GM18505 (cell line): Measurements from ENCODE around the gene ADAMTSL3.

Source experiments
- ATAC-seq: cut with Tn5 transposase; IDR thresholded peaks from one replicate; pipeline ENCODE4 v1.9.1; 2021; ENCODE audit not compliant: unreplicated experiment
- POLR2A ChIP-seq: IDR thresholded peaks from 4 replicates; pipeline ENCODE4 v1.6.1; 2011; ENCODE audit warnings: borderline replicate concordance; ENCODE audit not compliant: insufficient read depth, insufficient read length; ENCODE audit errors: extremely low read depth

ADAMTSL3 gene

DNA sequence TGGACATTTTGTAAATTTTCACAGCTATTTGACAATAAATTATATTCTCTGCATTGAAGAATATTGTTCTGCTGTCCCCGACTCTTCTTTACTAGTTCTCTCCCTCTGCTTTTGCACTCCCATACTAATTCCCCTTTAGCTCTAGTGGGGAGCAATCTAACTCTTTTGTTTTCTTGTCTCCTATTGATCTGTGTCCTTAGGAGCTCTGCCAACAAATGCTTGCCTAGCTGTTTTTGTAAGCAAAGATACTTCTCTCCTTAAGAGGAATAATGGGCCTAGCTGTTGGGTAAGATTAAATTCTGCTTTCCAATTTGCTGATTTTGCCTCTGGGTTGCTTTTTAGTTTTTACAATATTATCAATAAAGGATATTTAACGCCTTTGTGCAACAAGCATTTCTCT is 17.7 kb downstream of the ADAMTSL3 start:
- ATAC-seq: no peak
- no peak for TF ChIP-seq POLR2A

DNA sequence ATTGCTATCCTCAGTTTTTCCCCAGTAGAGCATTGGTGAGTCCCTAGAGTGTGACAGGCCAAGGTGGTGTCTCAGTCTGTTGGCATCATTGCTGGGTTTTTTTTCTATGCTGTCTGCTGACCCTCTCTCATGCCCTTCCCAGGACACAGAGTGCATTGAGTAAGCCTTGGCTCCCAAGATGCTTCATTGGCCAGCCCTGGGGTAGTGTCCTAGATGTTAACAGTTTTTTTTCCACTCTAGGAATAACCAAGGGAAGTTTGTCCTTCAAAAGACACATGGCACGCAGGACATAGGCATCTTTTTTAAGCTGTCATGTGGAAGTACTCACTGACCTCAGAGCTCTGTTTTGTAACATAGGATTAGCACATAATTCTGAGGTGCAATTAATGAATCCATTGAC is 19.5 kb downstream of the ADAMTSL3 start:
- no peak for ATAC-seq
- no peak for TF ChIP-seq POLR2A

DNA sequence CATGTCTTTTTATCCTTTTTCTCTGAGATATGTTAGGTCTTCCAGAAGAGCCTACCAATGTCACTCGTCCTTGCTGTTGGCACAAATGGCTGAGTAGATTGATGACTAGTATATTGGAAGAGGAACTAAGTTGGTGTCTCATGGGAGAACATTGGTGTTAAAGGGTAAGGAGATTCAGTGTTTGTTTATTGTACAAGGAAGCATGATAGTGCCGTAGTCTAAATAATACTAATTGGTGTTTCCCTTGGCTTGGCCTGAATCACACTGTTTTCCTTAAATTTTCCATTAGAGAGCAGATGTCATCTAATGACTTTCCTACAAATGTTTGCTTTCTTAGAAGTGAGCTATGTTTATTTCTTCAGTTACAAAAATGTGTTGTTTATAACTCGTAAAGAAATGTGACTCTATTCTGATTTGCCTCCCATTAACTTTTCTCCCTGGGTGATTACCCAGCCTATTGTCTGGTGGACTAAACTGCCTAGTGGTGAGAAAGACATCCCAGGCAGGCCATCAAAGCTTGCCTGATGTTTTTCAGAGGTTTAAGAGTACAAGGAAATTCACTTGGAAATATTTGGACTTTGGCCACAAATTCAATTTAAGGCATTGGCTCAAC is 28.7 kb downstream of the ADAMTSL3 start:
- ATAC-seq: no peak

DNA sequence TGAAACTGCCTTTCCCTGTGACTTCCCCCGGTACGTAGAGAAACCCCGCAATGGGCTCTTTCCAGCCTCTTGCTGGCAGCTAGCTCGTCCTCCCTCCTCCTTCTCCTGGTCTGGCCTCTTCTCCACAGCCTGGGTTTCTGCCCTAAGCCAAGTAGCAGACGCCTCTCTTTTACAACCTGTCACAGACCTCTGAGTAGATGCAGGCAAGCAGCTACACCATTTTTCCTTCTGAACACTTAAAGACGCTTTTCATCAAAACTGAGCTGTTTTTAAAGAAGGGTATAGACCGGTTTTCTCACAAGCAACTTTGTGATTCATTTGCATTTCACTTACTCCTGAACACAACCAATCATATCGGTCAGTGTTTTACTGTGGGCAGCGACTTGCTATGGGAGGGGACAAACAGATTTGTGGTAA is 32.0 kb downstream of the ADAMTSL3 start:
- ATAC-seq: no peak
- no peak for TF ChIP-seq POLR2A

More for the DNA sequence above, 28.7 kb downstream of the ADAMTSL3 start:
- TF ChIP-seq POLR2A: no peak

DNA sequence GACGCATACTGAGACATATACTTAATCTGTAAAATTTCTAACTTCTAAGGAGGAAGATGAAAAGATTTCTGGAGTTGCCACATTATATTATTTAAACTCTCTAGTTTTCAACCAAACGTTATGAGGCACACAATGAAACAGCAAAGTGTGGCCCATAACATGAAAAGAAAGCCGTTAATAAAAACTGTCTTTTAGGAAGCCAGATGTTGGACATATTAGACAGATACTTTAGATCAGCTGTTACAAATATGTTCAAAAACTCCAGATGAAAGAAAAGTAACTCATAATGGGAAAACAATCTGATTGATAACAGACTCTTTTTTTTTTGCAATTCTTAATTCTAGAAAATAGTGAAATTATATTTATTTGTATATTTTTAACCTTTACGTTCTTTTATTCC is 34.3 kb downstream of the ADAMTSL3 start:
- TF ChIP-seq POLR2A: no peak
- ATAC-seq: no peak

DNA sequence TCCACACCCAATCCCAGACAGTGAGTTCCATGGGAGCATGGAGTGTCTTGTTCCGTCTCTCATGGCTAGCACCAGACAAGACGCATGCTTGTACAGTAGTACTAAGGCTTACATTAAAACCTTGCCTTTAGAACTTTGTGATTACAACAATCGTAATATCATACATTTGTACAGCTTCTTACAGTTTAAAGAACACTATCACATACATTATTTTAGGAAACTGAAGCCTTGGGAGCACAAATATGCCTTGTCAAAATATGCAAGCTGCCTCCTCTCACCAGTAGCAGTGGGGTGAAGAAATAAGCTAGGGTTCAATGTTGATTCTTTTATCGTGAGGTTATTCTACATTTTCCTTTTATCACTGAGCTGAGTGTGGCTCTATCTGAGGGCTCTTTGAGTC is 36.8 kb downstream of the ADAMTSL3 start:
- TF ChIP-seq POLR2A: no peak
- ATAC-seq: no peak

DNA sequence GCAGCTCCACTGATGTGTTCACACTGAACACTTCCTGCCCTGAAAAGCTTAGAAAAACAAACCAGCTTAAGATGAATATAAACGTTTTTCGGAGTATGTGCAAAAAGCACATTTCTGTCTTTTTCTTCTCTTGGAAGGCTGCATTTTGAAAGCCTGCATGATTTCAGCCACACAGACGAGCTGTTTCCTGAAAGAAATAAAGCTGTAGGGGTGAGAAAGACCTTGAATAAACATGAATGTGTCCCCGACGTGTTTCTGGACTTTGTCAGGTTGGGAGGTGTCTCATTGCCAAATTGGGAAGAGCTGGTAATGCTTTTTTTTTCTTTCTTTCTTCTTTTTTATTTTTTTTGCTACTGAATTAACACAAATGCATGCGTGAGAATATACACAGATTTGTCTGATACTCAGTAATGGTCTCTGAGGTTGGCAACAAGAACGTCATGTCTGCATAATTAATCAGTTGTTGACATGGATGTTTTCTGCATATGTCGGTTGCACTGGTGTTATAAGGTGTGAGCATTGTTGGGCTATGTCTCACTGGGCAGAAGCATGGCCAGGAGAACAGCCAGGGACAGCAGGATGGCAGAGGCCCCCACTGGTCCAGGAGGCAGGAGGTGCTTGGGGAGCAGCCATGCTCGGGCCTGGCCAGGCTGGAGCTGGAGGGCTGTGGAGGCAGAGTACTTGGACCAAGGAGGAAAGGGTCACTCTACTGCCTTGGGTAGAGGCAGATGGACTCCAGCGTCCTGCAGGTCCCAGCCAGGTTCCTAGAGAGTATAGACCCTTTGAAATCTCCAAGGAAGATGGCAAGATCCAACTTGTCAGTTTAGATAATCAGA is 39.0 kb downstream of the ADAMTSL3 start:
- no peak for ATAC-seq
- no peak for TF ChIP-seq POLR2A

DNA sequence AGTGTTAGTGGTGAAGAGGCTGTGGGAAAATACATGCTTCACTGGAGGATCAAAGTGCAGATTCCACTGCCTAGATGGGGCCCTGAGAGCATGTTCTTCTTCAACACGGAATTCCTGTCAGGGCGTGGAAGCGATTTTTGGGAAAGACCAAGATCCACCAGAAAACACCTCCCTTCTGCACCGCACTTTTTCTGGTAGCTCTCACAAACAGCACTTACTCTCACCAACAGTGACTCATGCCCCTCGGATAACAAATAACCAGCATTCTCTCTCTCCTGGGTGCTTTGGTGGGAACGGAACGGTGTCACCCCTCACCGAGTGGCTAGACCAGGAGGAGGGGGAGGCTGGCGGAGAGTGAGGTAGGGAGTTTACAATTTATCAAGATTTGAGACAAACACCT is 40.1 kb downstream of the ADAMTSL3 start:
- no peak for ATAC-seq
- TF ChIP-seq POLR2A: no peak

DNA sequence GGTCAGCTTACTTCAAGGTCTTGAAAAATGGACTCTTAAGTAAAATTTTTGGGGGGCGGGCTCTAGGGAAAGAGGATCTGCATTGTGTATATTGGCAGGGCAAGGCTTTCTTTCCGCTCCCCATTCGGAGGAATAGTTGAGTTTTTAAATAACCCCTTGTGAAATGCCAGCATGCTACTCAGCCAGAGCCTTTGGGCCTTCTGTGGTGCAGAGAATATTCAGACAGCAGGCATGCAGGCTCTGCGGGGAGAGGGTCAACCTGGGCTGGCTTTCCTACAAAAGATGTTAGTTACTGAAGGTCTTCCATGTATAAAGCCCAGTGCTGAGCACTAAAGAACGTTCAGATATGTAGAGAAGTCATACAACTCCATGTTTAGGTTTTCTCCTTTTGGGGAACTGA is 40.6 kb downstream of the ADAMTSL3 start:
- TF ChIP-seq POLR2A: no peak
- no peak for ATAC-seq

DNA sequence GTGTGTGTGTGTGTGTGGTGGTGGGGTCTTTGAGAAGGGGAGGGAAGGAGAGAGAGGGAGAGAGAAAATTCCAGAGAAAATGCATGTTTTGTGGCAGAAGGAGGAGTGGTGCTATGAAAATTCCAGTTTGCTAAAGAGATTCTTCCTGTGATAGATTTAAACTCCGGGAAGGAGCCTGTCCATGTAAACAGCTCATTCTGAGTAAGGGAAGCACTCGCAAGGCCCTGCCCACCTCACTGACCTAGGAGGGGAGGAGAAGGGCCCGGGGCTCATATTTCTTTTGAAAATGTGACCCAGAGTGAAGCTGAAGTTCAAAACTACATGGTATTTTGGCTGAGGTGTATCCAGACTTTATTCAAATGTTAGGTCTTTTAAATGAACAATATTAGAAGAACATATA is 41.3 kb downstream of the ADAMTSL3 start:
- no peak for ATAC-seq
- TF ChIP-seq POLR2A: no peak

DNA sequence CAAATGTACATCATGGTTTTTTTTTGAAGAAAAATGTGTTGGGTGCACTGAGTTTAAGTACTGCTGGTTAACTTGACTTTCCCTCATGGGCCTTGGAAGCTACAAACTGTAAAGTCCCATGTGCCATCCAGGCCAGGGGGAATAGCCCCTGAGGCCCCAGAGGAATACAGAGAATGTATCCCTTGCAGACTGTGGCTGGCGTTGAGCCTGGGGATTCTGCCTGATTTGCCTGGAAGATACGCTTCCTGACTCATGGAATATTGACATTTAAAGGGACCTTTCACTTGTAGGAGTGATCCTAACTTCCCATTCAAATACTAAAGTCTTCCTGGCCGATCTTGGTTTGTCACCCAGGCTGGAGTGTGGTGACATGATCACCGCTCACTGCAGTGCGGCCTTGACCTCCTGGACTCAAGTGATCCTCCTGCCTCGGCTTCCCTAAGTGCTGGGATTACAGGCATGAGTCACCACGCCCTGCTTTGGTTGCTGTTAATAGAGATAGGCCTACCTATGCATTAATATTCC is 42.0 kb downstream of the ADAMTSL3 start:
- no peak for ATAC-seq
- no peak for TF ChIP-seq POLR2A

DNA sequence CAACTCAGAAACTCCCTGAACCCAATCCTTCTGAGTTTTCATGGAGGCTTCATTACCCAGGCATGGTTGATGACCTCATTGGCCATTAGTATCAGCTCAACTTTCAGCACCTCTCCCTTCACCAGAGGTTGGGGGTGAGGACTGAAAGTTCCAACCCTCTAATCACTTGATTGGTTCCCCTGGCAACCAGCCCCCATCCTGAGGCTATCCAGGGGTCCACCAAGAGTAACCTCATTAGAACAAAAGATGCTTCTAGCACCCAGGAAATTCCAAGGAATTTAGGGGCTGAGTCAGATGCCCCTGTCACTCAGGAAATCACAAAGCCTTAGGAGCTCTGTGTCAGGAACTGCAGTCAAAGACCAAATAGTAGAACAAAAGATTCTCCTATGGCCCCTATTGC is 43.8 kb downstream of the ADAMTSL3 start:
- TF ChIP-seq POLR2A: no peak
- no peak for ATAC-seq

DNA sequence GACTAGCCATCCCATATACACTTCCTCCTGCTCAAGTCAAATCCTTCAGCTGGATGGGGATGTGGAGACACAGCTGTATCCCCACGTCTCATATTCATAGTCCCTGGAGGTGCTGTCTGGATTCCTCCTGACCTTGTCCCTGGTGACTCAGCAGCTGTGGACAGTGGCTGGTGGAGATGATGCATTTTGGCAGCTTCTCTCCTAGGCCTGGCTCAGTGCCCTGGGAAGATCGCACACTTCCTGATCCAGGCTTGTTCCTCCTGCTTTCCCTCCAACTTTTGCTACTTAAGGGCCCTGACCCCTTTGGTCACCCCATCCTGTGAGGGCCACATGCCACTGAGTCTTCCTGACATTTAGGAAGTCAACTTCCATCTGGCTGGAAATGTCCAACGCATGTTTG is 44.4 kb downstream of the ADAMTSL3 start:
- no peak for ATAC-seq
- no peak for TF ChIP-seq POLR2A

DNA sequence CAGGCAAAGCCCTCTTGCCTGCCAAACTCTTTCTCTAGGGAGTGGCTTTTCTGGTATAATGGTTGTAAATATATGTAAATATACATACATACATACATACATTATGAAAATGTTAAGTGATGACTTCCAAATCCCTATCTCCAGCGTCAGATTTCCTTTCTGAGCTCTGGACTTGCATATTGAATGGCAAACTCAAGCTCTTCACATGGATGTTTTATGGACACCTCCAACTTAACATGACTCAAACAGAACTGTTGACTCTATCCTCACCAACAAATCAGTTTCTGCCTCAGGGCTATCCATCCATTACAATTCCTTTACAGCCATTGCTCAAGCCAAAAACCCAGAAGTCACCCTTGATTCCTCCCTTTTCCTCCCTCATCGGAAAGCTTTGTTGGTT is 45.1 kb downstream of the ADAMTSL3 start:
- no peak for ATAC-seq
- no peak for TF ChIP-seq POLR2A
